ENCODE measurements around the gene CHIT1.
"Not testable (repeated sequence)": the region's sequence is repeated elsewhere in the genome, so short reads cannot be mapped to it uniquely, and the experiment has no call there.

CHIT1 gene

DNA sequence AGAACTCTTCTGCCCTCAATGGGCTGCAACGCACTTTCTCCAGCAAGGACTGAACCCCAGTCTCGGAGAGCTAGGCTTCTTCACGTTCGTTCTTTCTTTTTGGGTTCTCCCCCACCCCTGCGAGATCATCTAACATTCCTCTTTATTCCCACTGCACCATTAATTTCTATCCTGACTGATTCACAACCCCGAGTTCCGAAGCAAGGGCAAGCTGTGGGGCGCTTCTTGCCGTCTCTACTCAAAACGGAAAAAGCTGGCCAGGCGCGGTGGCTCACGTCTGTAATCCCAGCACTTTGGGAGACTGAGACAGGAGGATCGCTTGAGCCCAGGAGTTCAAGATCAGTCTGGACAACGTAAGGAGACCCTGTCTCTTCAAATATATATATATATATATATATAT lies 38.4 kb upstream of the CHIT1 start:
- DNase-seq (ENCODE audit: extremely low spot score), result no peak
- TF ChIP-seq CTCF (IDR thresholded peaks at IDR 0.05; ENCODE audit: control extremely low read depth, extremely low read depth, low read depth, missing control alignments), result no peak
- CTCF ChIA-PET, result interaction anchor here (0.6 to 14.4 kb wide), 78 partner anchors 10 to 459 kb away, joined by 3 to 690 read pairs (median 5); partner anchors contain the start of genes BTG2, FMOD, OPTC and PPFIA4
- POLR2A ChIA-PET, result interaction anchor here (1.2 kb wide), 1 partner anchor 39 kb away, joined by 7 read pairs; no protein-coding TSS in a partner anchor

- peak; percentile 94 for TF ChIP-seq CTCF (IDR thresholded peaks at IDR 0.05; ENCODE audit: control extremely low read depth, extremely low read depth, low read depth, missing control alignments)
- CTCF ChIA-PET, result interaction anchor here (0.6 to 14.4 kb wide), 80 partner anchors 10 to 459 kb away, joined by 3 to 690 read pairs (median 5); partner anchors contain the start of genes BTG2, FMOD, OPTC and PPFIA4
- POLR2A ChIA-PET, result interaction anchor here (1.2 kb wide), 1 partner anchor 39 kb away, joined by 7 read pairs; no protein-coding TSS in a partner anchor
- DNase-seq (ENCODE audit: extremely low spot score), result peak; percentile 80
Observed at GRCh38 chr1:203267347-203267846, 37.9 kb upstream of the CHIT1 start.

DNA sequence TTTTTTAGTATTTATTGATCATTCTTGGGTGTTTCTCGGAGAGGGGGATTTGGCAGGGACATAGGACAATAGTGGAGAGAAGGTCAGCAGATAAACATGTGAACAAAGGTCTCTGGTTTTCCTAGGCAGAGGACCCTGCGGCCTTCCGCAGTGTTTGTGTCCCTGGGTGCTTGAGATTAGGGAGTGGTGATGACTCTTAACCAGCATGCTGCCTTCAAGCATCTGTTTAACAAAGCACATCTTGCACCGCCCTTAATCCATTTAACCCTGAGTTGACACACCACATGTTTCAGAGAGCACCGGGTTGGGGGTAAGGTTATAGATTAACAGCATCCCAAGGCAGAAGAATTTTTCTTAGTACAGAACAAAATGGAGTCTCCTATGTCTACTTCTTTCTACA lies 36.7 kb upstream of the CHIT1 start:
- DNase-seq (ENCODE audit: extremely low spot score); POLR2A ChIA-PET: not testable (repeated sequence)
- CTCF ChIA-PET, result interaction anchor here (1.8 to 14.4 kb wide), 10 partner anchors 11 to 432 kb away, joined by 6 to 690 read pairs (median 88); partner anchors contain the start of genes BTG2 and FMOD

DNA sequence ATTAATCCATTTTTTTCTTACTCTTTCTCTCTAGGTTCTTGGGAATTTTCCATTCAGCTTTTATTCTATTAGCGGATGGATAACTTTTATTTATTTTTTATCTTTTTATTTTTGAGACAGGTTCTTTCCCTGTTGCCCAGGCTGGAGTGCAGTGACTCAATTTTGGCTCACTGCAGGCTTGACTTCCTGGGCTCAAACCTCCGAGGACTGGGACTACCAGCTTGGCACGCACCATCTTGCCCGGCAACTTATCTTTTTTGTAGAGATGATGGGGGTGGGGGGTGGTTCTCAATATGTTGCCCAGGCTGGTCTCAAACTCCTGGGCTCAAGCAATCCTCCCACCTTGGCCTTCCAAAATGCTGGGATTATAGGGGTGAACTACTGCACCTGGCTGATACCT lies 36.1 kb upstream of the CHIT1 start:
- ChIA-PET POLR2A (no interaction called here), CTCF (interaction anchor here (1.3 to 14.4 kb wide), 3 partner anchors 76 to 226 kb away, joined by 3 to 690 read pairs (median 6); partner anchors contain the start of gene FMOD)
- DNase-seq (ENCODE audit: extremely low spot score), result no peak
- TF ChIP-seq CTCF (IDR thresholded peaks at IDR 0.05; ENCODE audit: control extremely low read depth, extremely low read depth, low read depth, missing control alignments), result no peak

GRCh38 chr1:203264052-203264501 lies 34.6 kb upstream of the CHIT1 start:
- ChIA-PET CTCF (interaction anchor here (1.2 to 14.4 kb wide), 4 partner anchors 9 to 225 kb away, joined by 6 to 690 read pairs (median 6); partner anchors contain the start of gene FMOD), POLR2A (no interaction called here)
- no peak for DNase-seq (ENCODE audit: extremely low spot score)
- TF ChIP-seq CTCF (IDR thresholded peaks at IDR 0.05; ENCODE audit: control extremely low read depth, extremely low read depth, low read depth, missing control alignments), result no peak

DNA sequence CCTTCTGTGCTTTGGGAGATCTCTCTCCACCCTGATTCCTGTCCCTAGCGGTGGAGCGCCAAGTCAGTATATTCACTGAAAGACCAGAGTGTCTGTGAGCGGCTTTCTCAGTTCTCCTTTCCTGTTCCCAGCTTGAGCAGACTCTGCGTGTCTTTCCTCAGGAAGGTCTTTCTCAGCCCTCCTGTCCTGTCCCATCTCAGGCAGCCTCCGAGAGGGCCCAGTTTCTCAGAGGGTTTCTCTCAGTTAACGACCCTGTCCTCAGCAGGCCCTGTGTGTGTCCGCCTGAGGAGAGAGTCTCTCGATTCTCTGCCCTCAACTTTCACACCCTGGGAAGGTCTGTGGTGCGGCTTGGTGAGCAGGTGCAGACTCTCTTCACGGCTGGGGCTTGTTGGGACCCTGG lies 34.0 kb upstream of the CHIT1 start:
- TF ChIP-seq CTCF (IDR thresholded peaks at IDR 0.05; ENCODE audit: control extremely low read depth, extremely low read depth, low read depth, missing control alignments), result no peak
- CTCF ChIA-PET, result interaction anchor here (1.1 to 14.4 kb wide), 5 partner anchors 78 to 225 kb away, joined by 3 to 690 read pairs (median 6); partner anchors contain the start of gene FMOD
- DNase-seq (ENCODE audit: extremely low spot score), result no peak
- POLR2A ChIA-PET, result no interaction called here

DNA sequence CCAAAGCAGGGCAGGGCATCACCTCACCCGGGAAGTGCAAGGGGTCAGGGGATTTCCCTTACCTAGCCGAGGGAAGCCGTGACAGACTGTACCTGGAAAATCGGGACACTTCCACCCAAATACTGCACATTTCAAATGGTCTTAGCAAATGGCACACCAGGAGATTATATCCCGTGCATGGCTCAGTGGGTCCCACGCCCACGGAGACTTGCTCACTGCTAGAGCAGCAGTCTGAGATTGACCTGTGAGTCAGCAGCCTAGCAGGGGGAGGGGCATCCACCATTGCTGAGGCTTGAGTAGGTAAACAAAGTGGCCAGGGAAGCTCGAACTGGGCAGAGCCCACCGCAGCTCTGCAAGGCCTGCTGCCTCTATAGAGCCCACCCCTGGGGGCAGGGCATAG lies 27.2 kb upstream of the CHIT1 start:
- DNase-seq (ENCODE audit: extremely low spot score); POLR2A ChIA-PET: not testable (repeated sequence)
- CTCF ChIA-PET, result interaction anchor here (1.5 kb wide), 2 partner anchors 11 to 15 kb away, joined by 4 to 6 read pairs; no protein-coding TSS in a partner anchor

- POLR2A ChIA-PET, result not testable (repeated sequence)
Observed at GRCh38 chr1:203254782-203255181, 25.3 kb upstream of the CHIT1 start.

More at GRCh38 chr1:203254782-203255181, 25.3 kb upstream of the CHIT1 start:
- not testable (repeated sequence) for DNase-seq (ENCODE audit: extremely low spot score)
- CTCF ChIA-PET, result interaction anchor here (0.8 to 1.7 kb wide), 8 partner anchors 12 to 88 kb away, joined by 3 to 16 read pairs (median 4); no protein-coding TSS in a partner anchor
